IMR-90 (cell line): ENCODE measurements around the gene SERPING1. TPM values are rescaled to one million over a fixed set of nuclear protein-coding genes. Genes with fewer than 3 reads are reported as not detected.

Experiments
- ATAC-seq: fragments of 200-7000 bp; cut with Tn5 transposase; 2 replicates; pipeline ENCODE4 v1.9.1; 2020; ENCODE audit warnings: low read depth, mild to moderate bottlenecking, moderate library complexity
- BruUV-seq: library from RNA; stranded (reverse); fragments of 400-500 nt; replicated peaks from 2 replicates; lab custom pipeline; 2021; lab: Mats Ljungman, UMichigan
- CTCF ChIA-PET: fragments of 300-600 bp; formaldehyde crosslinking; extraction: SDS; loops from one replicate; lab custom pipeline; 2021; ENCODE audit warnings: antibody characterized with exemption; lab: Yijun Ruan, JAX
- POLR2A ChIA-PET: fragments of 300-600 bp; sonication (Branson Sonifier 250); formaldehyde crosslinking; loops from one replicate; lab custom pipeline; 2022; ENCODE audit warnings: antibody characterized with exemption; ENCODE audit not compliant: unreplicated experiment; lab: Charles Lee
- DNase-seq: peaks from one replicate; pipeline ENCODE4 v3.0.0; 2013
- H2AFZ ChIP-seq: replicated peaks from 2 replicates; pipeline ENCODE3; 2013; ENCODE audit warnings: low read length, mild to moderate bottlenecking; ENCODE audit not compliant: poor library complexity
- H2AK5ac ChIP-seq: 2 replicates; pipeline ENCODE4 v1.6.1; 2013; ENCODE audit warnings: low read depth, low read length, inconsistent platforms
- H2AK9ac ChIP-seq: replicated peaks from 2 replicates; pipeline ENCODE3; 2013; ENCODE audit warnings: mild to moderate bottlenecking, low read depth, low read length, moderate library complexity; ENCODE audit not compliant: poor library complexity
- H2BK120ac ChIP-seq: 2 replicates; pipeline ENCODE4 v1.6.1; 2013; ENCODE audit warnings: low read depth, low read length, inconsistent platforms
- H2BK15ac ChIP-seq: 3 replicates; pipeline ENCODE4 v1.6.1; 2013; ENCODE audit warnings: low read depth, low read length, inconsistent platforms
- H2BK20ac ChIP-seq: 2 replicates; pipeline ENCODE4 v1.6.1; 2013; ENCODE audit warnings: low read depth, mild to moderate bottlenecking, inconsistent platforms, low read length, moderate library complexity
- H2BK5ac ChIP-seq: 2 replicates; pipeline ENCODE4 v1.6.1; 2013; ENCODE audit warnings: mild to moderate bottlenecking, low read depth, low read length, inconsistent platforms; ENCODE audit not compliant: poor library complexity, severe bottlenecking
- H3K14ac ChIP-seq: replicated peaks from 2 replicates; pipeline ENCODE4 v1.6.1; 2013; ENCODE audit warnings: low read depth, low read length, inconsistent platforms
- H3K18ac ChIP-seq: 2 replicates; pipeline ENCODE4 v1.6.1; 2013; ENCODE audit warnings: low read depth, low read length, control low read depth
- H3K23ac ChIP-seq: 2 replicates; pipeline ENCODE4 v1.6.1; 2013; ENCODE audit warnings: low read depth, low read length, inconsistent platforms
- H3K27ac ChIP-seq: 2 replicates; pipeline ENCODE4 v1.5.1; 2013; ENCODE audit warnings: mild to moderate bottlenecking, control low read depth, low read length; ENCODE audit not compliant: insufficient read depth
- H3K27me3 ChIP-seq: 2 replicates; pipeline ENCODE4 v1.6.1; 2013; ENCODE audit warnings: low read length; ENCODE audit not compliant: control insufficient read depth, insufficient read depth
- H3K36me3 ChIP-seq: 2 replicates; pipeline ENCODE4 v1.6.1; 2013; ENCODE audit warnings: low read length, mixed read lengths; ENCODE audit not compliant: control insufficient read depth, insufficient read depth
- H3K4ac ChIP-seq: 2 replicates; pipeline ENCODE4 v1.6.1; 2013; ENCODE audit warnings: low read depth, low read length, inconsistent platforms
- H3K4me1 ChIP-seq: 2 replicates; pipeline ENCODE4 v1.6.1; 2013; ENCODE audit warnings: low read length, mixed read lengths; ENCODE audit not compliant: control insufficient read depth, insufficient read depth
- H3K4me2 ChIP-seq: 2 replicates; pipeline ENCODE4 v1.6.1; 2013; ENCODE audit warnings: low read depth, mild to moderate bottlenecking, control low read depth, low read length, moderate library complexity
- H3K4me3 ChIP-seq: 2 replicates; pipeline ENCODE4 v1.5.1; 2013; ENCODE audit warnings: low read depth, mild to moderate bottlenecking, control low read depth, low read length, moderate library complexity; ENCODE audit not compliant: insufficient read depth
- H3K56ac ChIP-seq: 2 replicates; pipeline ENCODE4 v1.6.1; 2013; ENCODE audit warnings: low read length, inconsistent platforms; ENCODE audit not compliant: insufficient read depth; ENCODE audit errors: extremely low read depth
- H3K79me1 ChIP-seq, 2 experiments: 2 replicates each; pipeline ENCODE4 v1.6.1; 2013; ENCODE audit warnings: low read length in 2 of 2, inconsistent platforms in 1 of 2, low read depth in 1 of 2
- H3K9ac ChIP-seq: 2 replicates; pipeline ENCODE4 v1.6.1; 2013; ENCODE audit warnings: low read depth, low read length, control low read depth
- H3K9me1 ChIP-seq: 2 replicates; pipeline ENCODE4 v1.6.1; 2013; ENCODE audit warnings: low read length, inconsistent platforms; ENCODE audit not compliant: insufficient read depth
- H3K9me3 ChIP-seq: 2 replicates; pipeline ENCODE4 v1.6.1; 2013; ENCODE audit warnings: low read length; ENCODE audit not compliant: control insufficient read depth, insufficient read depth
- H4K20me1 ChIP-seq: 2 replicates; pipeline ENCODE4 v1.6.1; 2013; ENCODE audit warnings: low read length, inconsistent platforms; ENCODE audit not compliant: insufficient read depth
- H4K5ac ChIP-seq: 2 replicates; pipeline ENCODE4 v1.6.1; 2013; ENCODE audit warnings: mild to moderate bottlenecking, low read depth, low read length, control low read depth
- H4K8ac ChIP-seq, 2 experiments: 2 replicates each; pipeline ENCODE4 v1.6.1; 2013; ENCODE audit warnings: low read depth in 2 of 2, low read length in 2 of 2, control low read depth in 1 of 2, inconsistent platforms in 1 of 2
- H4K91ac ChIP-seq: 2 replicates; pipeline ENCODE4 v1.6.1; 2013; ENCODE audit warnings: low read depth, low read length, inconsistent platforms; ENCODE audit not compliant: insufficient read depth
- BHLHE40 ChIP-seq: fragments of 150-350 bp; IDR thresholded peaks from 2 replicates; pipeline ENCODE4 v1.6.1; 2016; ENCODE audit warnings: mild to moderate bottlenecking, low read depth, low read length
- CEBPB ChIP-seq: IDR thresholded peaks from 2 replicates; pipeline ENCODE4 v1.6.1; 2012; ENCODE audit warnings: low read depth, low read length, improper control_type of control experiment
- CHD1 ChIP-seq: IDR thresholded peaks from 2 replicates; pipeline ENCODE4 v1.6.1; 2012; ENCODE audit warnings: low read depth, low read length, improper control_type of control experiment
- ELK1 ChIP-seq: fragments of 150-350 bp; IDR thresholded peaks from 2 replicates; pipeline ENCODE4 v1.6.1; 2016; ENCODE audit warnings: low read depth, mild to moderate bottlenecking, low read length, moderate library complexity, borderline replicate concordance
- FOS ChIP-seq: fragments of 150-350 bp; IDR thresholded peaks from 2 replicates; pipeline ENCODE4 v1.6.1; 2016; ENCODE audit warnings: low read depth, low read length
- MAFK ChIP-seq: IDR thresholded peaks from 2 replicates; pipeline ENCODE4 v1.6.1; 2012; ENCODE audit warnings: low read depth, low read length, improper control_type of control experiment
- MAZ ChIP-seq: IDR thresholded peaks from 2 replicates; pipeline ENCODE4 v1.6.1; 2012; ENCODE audit warnings: low read depth, mild to moderate bottlenecking, low read length, improper control_type of control experiment, moderate library complexity, borderline replicate concordance
- MXI1 ChIP-seq: IDR thresholded peaks from 2 replicates; pipeline ENCODE4 v1.6.1; 2012; ENCODE audit warnings: low read depth, mild to moderate bottlenecking, low read length, moderate library complexity, borderline replicate concordance
- NFE2L2 ChIP-seq: fragments of 150-350 bp; IDR thresholded peaks from 2 replicates; pipeline ENCODE4 v1.6.1; 2016; ENCODE audit warnings: low read depth, mild to moderate bottlenecking, low read length
- POLR2A ChIP-seq: IDR thresholded peaks from 2 replicates; pipeline ENCODE4 v1.6.1; 2012; ENCODE audit warnings: mild to moderate bottlenecking, low read depth, low read length
- RAD21 ChIP-seq: IDR thresholded peaks from 2 replicates; pipeline ENCODE4 v1.6.1; 2012; ENCODE audit warnings: low read length, improper control_type of control experiment
- RCOR1 ChIP-seq: IDR thresholded peaks from 2 replicates; pipeline ENCODE4 v1.6.1; 2012; ENCODE audit warnings: mild to moderate bottlenecking, low read length, improper control_type of control experiment; ENCODE audit not compliant: insufficient replicate concordance
- RFX5 ChIP-seq: IDR thresholded peaks from 2 replicates; pipeline ENCODE4 v1.8.0; 2012; ENCODE audit warnings: low read depth, mild to moderate bottlenecking, low read length, moderate library complexity
- SMC3 ChIP-seq: fragments of 150-350 bp; IDR thresholded peaks from 2 replicates; pipeline ENCODE4 v1.6.1; 2016; ENCODE audit warnings: low read depth, mild to moderate bottlenecking, antibody characterized with exemption, low read length, moderate library complexity
- WGBS, 2 experiments: methylation state at CpG; one replicate each; pipeline versions ENCODE4 v1.1.5 to v1.1.7; 2013; ENCODE audit warnings: missing lambda C conversion rate in 2 of 2; ENCODE audit not compliant: insufficient read length in 1 of 2; ENCODE audit errors: extremely low coverage in 2 of 2; 5-methylcytosine and 5-hydroxymethylcytosine counted together
- dilution Hi-C: fragments of 300-500 bp; cut with HindIII; formaldehyde crosslinking; loops from one replicate; pipeline ENCODE4 v1.14.3; 2018; ENCODE audit warnings: low sequenced_read_pairs; ENCODE audit not compliant: unreplicated experiment
- in situ Hi-C: fragments of 300-500 bp; cut with MboI; formaldehyde crosslinking; loops from 3 replicates; pipeline ENCODE4 v1.14.3; 2019; ENCODE audit warnings: low sequenced_read_pairs, inconsistent platforms, mixed read lengths
- intact Hi-C: fragments of 100-400 bp; cut with micrococcal nuclease; formaldehyde crosslinking; loops from 2 replicates; pipeline ENCODE4 v1.10.0; 2022
- polyA plus RNA-seq, 3 experiments: library from polyadenylated mRNA; depleted of rRNA; stranded (reverse); fragments of >200 nt; gene quantifications; 2 replicates each; pipeline ENCODE4 v1.2.3, GENCODE V29; 2012; ENCODE audit warnings: low replicate concordance in 1 of 3
- total RNA-seq: library from RNA; depleted of rRNA; stranded (reverse); fragments of >200 nt; gene quantifications from 2 replicates; pipeline ENCODE4 v1.2.3, GENCODE V29; 2012
- TF ChIP-seq, protein P1 (sequence below): conservative IDR thresholded peaks from 2 replicates; pipeline ENCODE4 v1.5.1; 2012; ENCODE audit warnings: mild to moderate bottlenecking, low read depth, low read length, improper control_type of control experiment
- TF ChIP-seq, protein P2 (sequence below): fragments of 150-350 bp; IDR thresholded peaks from 2 replicates; pipeline ENCODE4 v1.6.1; 2017; ENCODE audit warnings: mild to moderate bottlenecking, antibody characterized with exemption, low read length, low read depth

SERPING1 gene
- total and polyA plus RNA-seq, 2 of the 4 experiments (the other 2 are of a cell fraction) = 2.0 to 30.7 TPM

DNA sequence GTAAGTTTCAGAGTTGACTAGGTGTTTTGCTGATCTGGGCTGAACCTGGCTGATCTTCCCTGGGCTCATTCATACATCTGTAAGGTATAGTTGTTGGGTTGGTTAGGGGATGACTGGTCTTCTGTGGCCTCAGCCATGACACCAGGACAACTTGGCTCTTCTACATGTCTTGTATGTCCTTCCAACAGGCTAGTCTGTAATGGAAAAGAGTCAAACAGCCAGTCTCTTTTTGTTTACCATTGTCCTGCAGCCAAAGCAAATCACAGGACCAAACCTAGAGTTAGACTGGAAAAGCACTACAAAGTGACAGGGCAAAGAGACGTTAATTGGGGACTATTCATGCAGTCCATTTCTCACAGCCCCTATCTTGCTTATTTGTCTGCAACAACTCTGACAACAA is 17.8 kb downstream of the SERPING1 start:
- H2BK20ac ChIP-seq = no peak overlapping the region
- H2BK5ac ChIP-seq = no peak overlapping the region
- no peak overlapping the region for H2BK120ac ChIP-seq
- H4K5ac ChIP-seq = no peak overlapping the region
- no TSS peak for BruUV-seq
- no peaks in the 10 kb centered on the region for H3K79me1 ChIP-seq
- H2AK5ac ChIP-seq = no peak overlapping the region
- no peaks in the 10 kb centered on the region for H3K9me1 ChIP-seq
- no peak for ATAC-seq
- H3K9ac ChIP-seq = no peak overlapping the region
- H3K36me3 ChIP-seq = peaks cover 8% of the 10 kb centered on the region
- ChIA-PET CTCF (no interaction called here), POLR2A (no interaction called here)
- no peak overlapping the region for H3K4ac ChIP-seq
- H3K14ac ChIP-seq = no peak overlapping the region
- no peak for DNase-seq
- dilution Hi-C loops = no loop called here
- no peak overlapping the region for H2BK15ac ChIP-seq
- H3K4me3 ChIP-seq = no peak overlapping the region
- H4K20me1 ChIP-seq = no peaks in the 10 kb centered on the region
- TF ChIP-seq RCOR1 = no peak
- TF ChIP-seq BHLHE40 = no peak
- TF ChIP-seq RFX5 = no peak
- no peak for TF ChIP-seq MAFK
- TF ChIP-seq, protein P1, sequence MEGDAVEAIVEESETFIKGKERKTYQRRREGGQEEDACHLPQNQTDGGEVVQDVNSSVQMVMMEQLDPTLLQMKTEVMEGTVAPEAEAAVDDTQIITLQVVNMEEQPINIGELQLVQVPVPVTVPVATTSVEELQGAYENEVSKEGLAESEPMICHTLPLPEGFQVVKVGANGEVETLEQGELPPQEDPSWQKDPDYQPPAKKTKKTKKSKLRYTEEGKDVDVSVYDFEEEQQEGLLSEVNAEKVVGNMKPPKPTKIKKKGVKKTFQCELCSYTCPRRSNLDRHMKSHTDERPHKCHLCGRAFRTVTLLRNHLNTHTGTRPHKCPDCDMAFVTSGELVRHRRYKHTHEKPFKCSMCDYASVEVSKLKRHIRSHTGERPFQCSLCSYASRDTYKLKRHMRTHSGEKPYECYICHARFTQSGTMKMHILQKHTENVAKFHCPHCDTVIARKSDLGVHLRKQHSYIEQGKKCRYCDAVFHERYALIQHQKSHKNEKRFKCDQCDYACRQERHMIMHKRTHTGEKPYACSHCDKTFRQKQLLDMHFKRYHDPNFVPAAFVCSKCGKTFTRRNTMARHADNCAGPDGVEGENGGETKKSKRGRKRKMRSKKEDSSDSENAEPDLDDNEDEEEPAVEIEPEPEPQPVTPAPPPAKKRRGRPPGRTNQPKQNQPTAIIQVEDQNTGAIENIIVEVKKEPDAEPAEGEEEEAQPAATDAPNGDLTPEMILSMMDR = no peak
- TF ChIP-seq FOS = no peak
- TF ChIP-seq CEBPB = no peak
- no peak for TF ChIP-seq RAD21
- no peak for TF ChIP-seq MXI1
- TF ChIP-seq CHD1 = no peak
- no peak for TF ChIP-seq ELK1
- TF ChIP-seq, protein P2, sequence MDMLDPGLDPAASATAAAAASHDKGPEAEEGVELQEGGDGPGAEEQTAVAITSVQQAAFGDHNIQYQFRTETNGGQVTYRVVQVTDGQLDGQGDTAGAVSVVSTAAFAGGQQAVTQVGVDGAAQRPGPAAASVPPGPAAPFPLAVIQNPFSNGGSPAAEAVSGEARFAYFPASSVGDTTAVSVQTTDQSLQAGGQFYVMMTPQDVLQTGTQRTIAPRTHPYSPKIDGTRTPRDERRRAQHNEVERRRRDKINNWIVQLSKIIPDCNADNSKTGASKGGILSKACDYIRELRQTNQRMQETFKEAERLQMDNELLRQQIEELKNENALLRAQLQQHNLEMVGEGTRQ = no peak
- no peak for TF ChIP-seq NFE2L2
- TF ChIP-seq MAZ = no peak
- no peak for TF ChIP-seq POLR2A
- no peak for TF ChIP-seq SMC3
- in situ Hi-C loops = no loop called here
- no peak overlapping the region for H3K4me2 ChIP-seq
- no peak overlapping the region for H3K23ac ChIP-seq
- H3K27ac ChIP-seq = no peak overlapping the region
- intact Hi-C loops = no loop called here
- WGBS, 2 experiments = no CpG with 5 or more reads among the region's 1 CpG
- H3K4me1 ChIP-seq = no peaks in the 10 kb centered on the region
- H3K18ac ChIP-seq = no peak overlapping the region
- no peak overlapping the region for H2AK9ac ChIP-seq
- H3K56ac ChIP-seq = no peak overlapping the region
- H3K9me3 ChIP-seq = peaks cover 4% of the 10 kb centered on the region; the same call in 1 of the 2 replicates
- no peaks in the 10 kb centered on the region for H3K27me3 ChIP-seq
- H4K8ac ChIP-seq = no peak overlapping the region
- no peak overlapping the region for H2AFZ ChIP-seq
- no peak overlapping the region for H4K91ac ChIP-seq
